ENCODE data around the gene RBBP5. TPM values are rescaled to one million over a fixed set of nuclear protein-coding genes. Genes with fewer than 3 reads are reported as not detected.

RBBP5 gene
- total RNA-seq, 2 donors from 2014 or later: 15.0 to 15.1 TPM

- no peaks in the 10 kb centered on the region for H3K36me3 ChIP-seq
- no peaks in the 10 kb centered on the region for H3K9me3 ChIP-seq
- TF ChIP-seq POLR2AphosphoS5 (IDR thresholded peaks at IDR 0.05): no peak
- no peak for TF ChIP-seq CTCF (IDR thresholded peaks at IDR 0.05)
- no peak for TF ChIP-seq POLR2A (IDR thresholded peaks at IDR 0.05)
- DNase-seq (ENCODE audit: low spot score): no peak
- H3K27ac ChIP-seq: no peak overlapping the region
- WGBS: 86% methylated on average over 42 of the region's 42 CpGs
- H3K27me3 ChIP-seq (replicated peaks; ENCODE audit: insufficient read depth): no peaks in the 10 kb centered on the region
- intact Hi-C loops (cut with DNase I): loop anchor here (10.0 kb wide), 1 partner anchor 265 kb away; no protein-coding TSS in a partner anchor
- H3K4me1 ChIP-seq (replicated peaks): no peaks in the 10 kb centered on the region
- no peak overlapping the region for H3K4me3 ChIP-seq
Observed at GRCh38 chr1:205069371-205070125, 52.2 kb downstream of the RBBP5 start.

GRCh38 chr1:205068457-205069040 is 53.2 kb downstream of the RBBP5 start:
- no peak overlapping the region for H3K27ac ChIP-seq
- TF ChIP-seq POLR2AphosphoS5 (IDR thresholded peaks at IDR 0.05): no peak
- no peak for TF ChIP-seq POLR2A (IDR thresholded peaks at IDR 0.05)
- no peak for TF ChIP-seq CTCF (IDR thresholded peaks at IDR 0.05)
- intact Hi-C loops (cut with DNase I): loop anchor here (10.0 kb wide), 1 partner anchor 264 kb away; no protein-coding TSS in a partner anchor
- 8% methylated on average over 2 of the region's 2 CpGs for WGBS
- H3K4me1 ChIP-seq (replicated peaks): no peaks in the 10 kb centered on the region
- no peaks in the 10 kb centered on the region for H3K9me3 ChIP-seq
- no peak for DNase-seq (ENCODE audit: low spot score)
- H3K27me3 ChIP-seq (replicated peaks; ENCODE audit: insufficient read depth): no peaks in the 10 kb centered on the region
- H3K4me3 ChIP-seq: no peak overlapping the region
- no peaks in the 10 kb centered on the region for H3K36me3 ChIP-seq

- 90% methylated on average over 4 of the region's 4 CpGs for WGBS
- Histone ChIP-seq H3K27ac (no peak overlapping the region), H3K9me3 (no peaks in the 10 kb centered on the region), H3K27me3 (replicated peaks; ENCODE audit: insufficient read depth) (no peaks in the 10 kb centered on the region), H3K4me1 (replicated peaks) (no peaks in the 10 kb centered on the region), H3K36me3 (no peaks in the 10 kb centered on the region), H3K4me3 (no peak overlapping the region)
- no peak for DNase-seq (ENCODE audit: low spot score)
- intact Hi-C loops (cut with DNase I): loop anchor here (10.0 kb wide), 1 partner anchor 263 kb away; no protein-coding TSS in a partner anchor
- TF ChIP-seq CTCF (IDR thresholded peaks at IDR 0.05) (no peak), POLR2A (IDR thresholded peaks at IDR 0.05) (no peak), POLR2AphosphoS5 (IDR thresholded peaks at IDR 0.05) (no peak)
Observed at GRCh38 chr1:205068001-205068400, 53.8 kb downstream of the RBBP5 start.

GRCh38 chr1:205067031-205067430 is 54.7 kb downstream of the RBBP5 start:
- no peaks in the 10 kb centered on the region for H3K9me3 ChIP-seq
- no peak overlapping the region for H3K4me3 ChIP-seq
- intact Hi-C loops (cut with DNase I): loop anchor here (10.0 kb wide), 1 partner anchor 262 kb away; no protein-coding TSS in a partner anchor
- H3K27me3 ChIP-seq (replicated peaks; ENCODE audit: insufficient read depth): no peaks in the 10 kb centered on the region
- 88% methylated on average over 6 of the region's 6 CpGs for WGBS
- no peak for DNase-seq (ENCODE audit: low spot score)
- no peak overlapping the region for H3K27ac ChIP-seq
- H3K36me3 ChIP-seq: no peaks in the 10 kb centered on the region
- TF ChIP-seq CTCF (IDR thresholded peaks at IDR 0.05) (no peak), POLR2A (IDR thresholded peaks at IDR 0.05) (no peak), POLR2AphosphoS5 (IDR thresholded peaks at IDR 0.05) (no peak)
- no peaks in the 10 kb centered on the region for H3K4me1 ChIP-seq (replicated peaks)

Data from prostate gland (tissue), 2 donors.